Fibroblast of pulmonary artery (primary cell): ENCODE results near the gene CAPNS1.

ENCODE experiments used
- DNase-seq: peaks from one replicate; pipeline ENCODE4 v3.0.0-alpha.2; 2010; ENCODE audit warnings: low read depth
- H3K4me3 ChIP-seq: replicated peaks from 2 replicates; pipeline ENCODE4 v1.5.1; 2011; ENCODE audit warnings: low read depth, mild to moderate bottlenecking, control low read depth, low read length, moderate library complexity
- CTCF ChIP-seq: IDR thresholded peaks from 2 replicates; pipeline ENCODE4 v1.5.1; 2011; ENCODE audit warnings: mild to moderate bottlenecking, control low read depth, low read length, inconsistent platforms; ENCODE audit errors: missing control alignments

Gene CAPNS1

GRCh38 chr19:36196249-36196648 lies 56.4 kb downstream of the CAPNS1 start:
- no peak overlapping the region for H3K4me3 ChIP-seq
- no peak for TF ChIP-seq CTCF
- DNase-seq, result no peak

GRCh38 chr19:36198119-36198518 lies 58.3 kb downstream of the CAPNS1 start:
- peak; percentile 18 for DNase-seq
- no peak overlapping the region for H3K4me3 ChIP-seq
- TF ChIP-seq CTCF, result no peak
